HEK293 (cell line): ENCODE results near the gene TWSG1.
"Not testable (repeated sequence)": the region's sequence is repeated elsewhere in the genome, so short reads cannot be mapped to it uniquely, and the experiment has no call there.

Experiments
- CTCF ChIA-PET: fragments of 350-600 bp; formaldehyde crosslinking; extraction: SDS; loops from one replicate; lab custom pipeline; 2021; ENCODE audit warnings: antibody characterized with exemption; lab: Yijun Ruan, JAX
- POLR2A ChIA-PET: fragments of 300-600 bp; formaldehyde crosslinking; extraction: SDS; loops from one replicate; lab custom pipeline; 2020; ENCODE audit warnings: antibody characterized with exemption, inconsistent platforms; lab: Yijun Ruan, JAX
- H3K27ac ChIP-seq: fragments of 200-500 bp; sonication (Bioruptor generic); 2 replicates; pipeline ENCODE4 v1.5.1; 2014; ENCODE audit warnings: low read depth, low read length, control low read depth, inconsistent platforms; ENCODE audit errors: extremely low read depth
- H3K36me3 ChIP-seq, 2 experiments: fragments of 200-500 bp in 1 of 2; sonication (Bioruptor generic) in 1 of 2; 1 replicate in 1 of 2; 2 replicates in 1 of 2; pipeline ENCODE4 v1.5.1; 2014 to 2017; ENCODE audit warnings: inconsistent platforms in 2 of 2, low read length in 2 of 2; ENCODE audit not compliant: control insufficient read depth in 2 of 2, insufficient read depth in 1 of 2
- H3K4me1 ChIP-seq: fragments of 200-500 bp; sonication (Bioruptor generic); 2 replicates; pipeline ENCODE4 v1.5.1; 2014; ENCODE audit warnings: mild to moderate bottlenecking, low read length, inconsistent platforms; ENCODE audit not compliant: control insufficient read depth, insufficient read depth
- H3K4me3 ChIP-seq: 2 replicates; pipeline ENCODE4 v1.5.1; 2011; ENCODE audit warnings: low read depth, mild to moderate bottlenecking, control low read depth, low read length, moderate library complexity
- H3K9me3 ChIP-seq: fragments of 200-500 bp; sonication (Bioruptor generic); 2 replicates; pipeline ENCODE4 v1.5.1; 2014; ENCODE audit warnings: low read depth, low read length, inconsistent platforms; ENCODE audit not compliant: control insufficient read depth, insufficient read depth
- BCL11A ChIP-seq: fragments of 450-650 bp; formaldehyde crosslinking; IDR thresholded peaks from 2 replicates; pipeline ENCODE4 v1.5.1; 2016; ENCODE audit warnings: low read depth, missing biosample characterization, missing genetic modification characterization
- GFI1B ChIP-seq: fragments of 450-650 bp; formaldehyde crosslinking; IDR thresholded peaks from 2 replicates; pipeline ENCODE4 v1.5.1; 2016; ENCODE audit warnings: missing biosample characterization, missing genetic modification characterization
- GLIS2 ChIP-seq: fragments of 450-650 bp; formaldehyde crosslinking; IDR thresholded peaks from 2 replicates; pipeline ENCODE4 v1.5.1; 2016; ENCODE audit warnings: missing biosample characterization, missing genetic modification characterization
- KLF10 ChIP-seq: fragments of 450-650 bp; IDR thresholded peaks from 2 replicates; pipeline ENCODE4 v1.5.1; 2018; ENCODE audit warnings: missing biosample characterization, mild to moderate bottlenecking, missing genetic modification characterization
- MYNN ChIP-seq: fragments of 450-650 bp; formaldehyde crosslinking; IDR thresholded peaks from 2 replicates; pipeline ENCODE4 v1.5.1; 2016; ENCODE audit warnings: missing biosample characterization, missing genetic modification characterization, borderline replicate concordance
- ZBTB1 ChIP-seq: fragments of 450-650 bp; formaldehyde crosslinking; IDR thresholded peaks from 2 replicates; pipeline ENCODE4 v1.5.1; 2016; ENCODE audit warnings: missing biosample characterization, missing genetic modification characterization
- ZBTB21 ChIP-seq: fragments of 450-650 bp; formaldehyde crosslinking; IDR thresholded peaks from 2 replicates; pipeline ENCODE4 v1.5.1; 2017; ENCODE audit warnings: missing biosample characterization, missing genetic modification characterization
- ZNF10 ChIP-seq: fragments of 450-650 bp; formaldehyde crosslinking; IDR thresholded peaks from 2 replicates; pipeline ENCODE4 v1.5.1; 2017; ENCODE audit warnings: missing biosample characterization, missing genetic modification characterization
- ZNF132 ChIP-seq: fragments of 450-650 bp; formaldehyde crosslinking; IDR thresholded peaks from 2 replicates; pipeline ENCODE4 v1.5.1; 2017; ENCODE audit warnings: missing biosample characterization, missing genetic modification characterization, borderline replicate concordance
- ZNF16 ChIP-seq: fragments of 450-650 bp; formaldehyde crosslinking; IDR thresholded peaks from 2 replicates; pipeline ENCODE4 v1.5.1; 2016; ENCODE audit warnings: low read depth, missing biosample characterization, missing genetic modification characterization
- ZNF174 ChIP-seq: fragments of 450-650 bp; formaldehyde crosslinking; IDR thresholded peaks from 2 replicates; pipeline ENCODE4 v1.5.0; 2017; ENCODE audit warnings: missing biosample characterization, mild to moderate bottlenecking, missing genetic modification characterization
- ZNF248 ChIP-seq: fragments of 450-650 bp; formaldehyde crosslinking; IDR thresholded peaks from 2 replicates; pipeline ENCODE4 v1.5.1; 2017; ENCODE audit warnings: missing biosample characterization, missing genetic modification characterization
- ZNF335 ChIP-seq: fragments of 450-650 bp; formaldehyde crosslinking; conservative IDR thresholded peaks from 2 replicates; pipeline ENCODE4 v1.5.1; 2016; ENCODE audit warnings: missing biosample characterization, missing genetic modification characterization
- ZNF416 ChIP-seq: fragments of 450-650 bp; formaldehyde crosslinking; IDR thresholded peaks from 2 replicates; pipeline ENCODE4 v1.5.1; 2016; ENCODE audit warnings: missing biosample characterization, missing genetic modification characterization
- ZNF510 ChIP-seq: fragments of 450-650 bp; formaldehyde crosslinking; IDR thresholded peaks from 2 replicates; pipeline ENCODE4 v1.5.1; 2018; ENCODE audit warnings: mild to moderate bottlenecking, missing genetic modification characterization, missing biosample characterization; ENCODE audit not compliant: insufficient replicate concordance
- ZNF560 ChIP-seq: fragments of 450-650 bp; formaldehyde crosslinking; IDR thresholded peaks from 2 replicates; pipeline ENCODE4 v1.5.1; 2017; ENCODE audit warnings: missing biosample characterization, missing genetic modification characterization, borderline replicate concordance
- ZNF610 ChIP-seq: fragments of 450-650 bp; formaldehyde crosslinking; IDR thresholded peaks from 2 replicates; pipeline ENCODE4 v1.5.1; 2016; ENCODE audit warnings: missing biosample characterization, missing genetic modification characterization, borderline replicate concordance
- ZNF664 ChIP-seq: fragments of 450-650 bp; formaldehyde crosslinking; IDR thresholded peaks from 2 replicates; pipeline ENCODE4 v1.5.1; 2016; ENCODE audit warnings: missing biosample characterization, missing genetic modification characterization
- ZNF670 ChIP-seq: fragments of 450-650 bp; formaldehyde crosslinking; IDR thresholded peaks from 2 replicates; pipeline ENCODE4 v1.5.1; 2016; ENCODE audit warnings: missing biosample characterization, missing genetic modification characterization, low read depth
- ZNF677 ChIP-seq: fragments of 450-650 bp; IDR thresholded peaks from 2 replicates; pipeline ENCODE4 v1.5.0; 2018; ENCODE audit warnings: missing biosample characterization, mild to moderate bottlenecking, missing genetic modification characterization, moderate library complexity
- ZNF707 ChIP-seq: fragments of 450-650 bp; formaldehyde crosslinking; IDR thresholded peaks from 2 replicates; pipeline ENCODE4 v1.5.1; 2016; ENCODE audit warnings: missing biosample characterization, missing genetic modification characterization
- ZNF776 ChIP-seq: fragments of 450-650 bp; formaldehyde crosslinking; IDR thresholded peaks from 2 replicates; pipeline ENCODE4 v1.5.0; 2017; ENCODE audit warnings: missing biosample characterization, missing genetic modification characterization, borderline replicate concordance
- ZNF777 ChIP-seq: fragments of 450-650 bp; formaldehyde crosslinking; IDR thresholded peaks from 2 replicates; pipeline ENCODE4 v1.5.1; 2017; ENCODE audit warnings: missing biosample characterization, missing genetic modification characterization, borderline replicate concordance
- ZNF837 ChIP-seq: fragments of 450-650 bp; formaldehyde crosslinking; IDR thresholded peaks from 2 replicates; pipeline ENCODE4 v1.5.1; 2016; ENCODE audit warnings: missing biosample characterization, missing genetic modification characterization
- ZSCAN16 ChIP-seq: fragments of 450-650 bp; formaldehyde crosslinking; IDR thresholded peaks from 2 replicates; pipeline ENCODE4 v1.5.1; 2016; ENCODE audit warnings: missing biosample characterization, missing genetic modification characterization
- TF ChIP-seq, protein P1 (sequence below): fragments of 450-650 bp; formaldehyde crosslinking; IDR thresholded peaks from 2 replicates; pipeline ENCODE4 v1.5.1; 2016; ENCODE audit warnings: missing biosample characterization, missing genetic modification characterization

TWSG1 gene

DNA sequence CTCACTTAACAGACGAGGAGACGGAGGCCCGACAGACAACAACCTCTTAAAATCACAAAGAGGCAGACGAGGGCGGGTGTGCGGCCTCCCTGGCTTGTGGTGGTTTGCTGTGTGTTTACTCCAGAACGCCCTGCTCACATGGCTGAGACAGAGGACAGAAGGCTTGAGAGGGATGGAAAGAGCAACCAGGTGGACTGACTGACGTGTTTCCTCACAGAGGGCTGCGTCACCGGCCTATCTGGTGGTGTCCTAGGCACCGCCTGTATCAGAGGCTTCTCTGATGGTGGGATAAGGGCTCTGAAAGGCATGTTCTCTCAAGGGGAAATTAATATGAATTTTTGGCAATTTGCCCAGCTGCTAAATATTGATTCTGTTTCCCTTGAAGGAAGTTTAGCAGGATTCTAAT lies 93.7 kb downstream of the TWSG1 start:
- no peaks in the 10 kb centered on the region for H3K4me1 ChIP-seq
- no peaks in the 10 kb centered on the region for H3K9me3 ChIP-seq
- CTCF ChIA-PET, result interaction anchor here (0.7 kb wide), 1 partner anchor 67 kb away, joined by 3 read pairs; no protein-coding TSS in a partner anchor
- H3K27ac ChIP-seq, result no peak overlapping the region
- no peak for TF ChIP-seq KLF10 (tag by site-specific recombination)
- no peak for TF ChIP-seq ZBTB1 (tag by site-specific recombination)
- no peak for TF ChIP-seq ZNF664
- TF ChIP-seq ZNF677 (tag by site-specific recombination), result no peak
- TF ChIP-seq ZNF416 (tag by site-specific recombination), result no peak
- TF ChIP-seq, all 188 proteins: peak for 0
- no peak overlapping the region for H3K4me3 ChIP-seq
- no peaks in the 10 kb centered on the region for H3K36me3 ChIP-seq
- POLR2A ChIA-PET, result interaction anchor here (0.7 kb wide), 1 partner anchor 94 kb away, joined by 3 read pairs; the partner anchor contains the start of gene TWSG1

DNA sequence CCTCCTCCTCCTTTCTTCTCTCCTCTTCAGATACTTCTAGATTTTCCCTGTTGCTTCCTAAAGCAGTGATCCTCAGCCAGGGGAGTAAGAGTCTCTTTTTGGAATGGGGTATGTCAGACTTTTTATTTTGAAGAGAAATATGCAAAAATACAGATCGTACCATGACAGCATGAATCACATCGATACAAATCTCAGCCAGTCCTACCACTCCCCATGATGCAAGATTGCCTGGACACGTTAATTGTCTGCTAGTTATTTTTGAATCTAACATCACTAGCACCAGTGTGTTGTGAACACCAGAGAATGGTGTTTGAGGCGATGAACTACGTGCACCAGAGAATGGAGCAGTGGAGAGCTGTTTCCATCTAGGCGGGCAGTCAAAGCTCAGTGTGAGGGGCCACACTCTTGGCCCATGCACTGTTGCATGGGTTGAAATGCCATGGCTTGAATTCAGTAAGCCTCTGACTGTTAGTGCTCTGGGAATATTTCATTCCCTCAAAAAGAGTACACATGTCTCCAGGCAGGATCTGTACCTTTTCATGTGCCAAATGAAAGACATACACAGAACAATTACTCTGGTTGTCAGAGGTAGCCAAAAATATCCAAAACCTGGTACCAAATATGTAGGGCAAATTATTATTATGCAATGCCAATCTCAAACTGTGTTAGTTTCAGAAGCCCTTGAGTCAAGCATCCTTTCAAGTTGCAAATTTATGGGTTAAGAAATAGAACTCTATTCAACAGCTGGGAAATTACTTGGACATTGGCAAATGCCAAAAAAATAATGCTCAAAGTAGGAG lies 94.5 kb downstream of the TWSG1 start:
- H3K4me1 ChIP-seq, result no peaks in the 10 kb centered on the region
- POLR2A ChIA-PET, result no interaction called here
- H3K27ac ChIP-seq, result no peak overlapping the region
- H3K9me3 ChIP-seq, result no peaks in the 10 kb centered on the region
- no peaks in the 10 kb centered on the region for H3K36me3 ChIP-seq
- no peak overlapping the region for H3K4me3 ChIP-seq
- TF ChIP-seq ZNF16 (tag by site-specific recombination), result no peak
- no peak for TF ChIP-seq ZNF707
- TF ChIP-seq, protein P1, sequence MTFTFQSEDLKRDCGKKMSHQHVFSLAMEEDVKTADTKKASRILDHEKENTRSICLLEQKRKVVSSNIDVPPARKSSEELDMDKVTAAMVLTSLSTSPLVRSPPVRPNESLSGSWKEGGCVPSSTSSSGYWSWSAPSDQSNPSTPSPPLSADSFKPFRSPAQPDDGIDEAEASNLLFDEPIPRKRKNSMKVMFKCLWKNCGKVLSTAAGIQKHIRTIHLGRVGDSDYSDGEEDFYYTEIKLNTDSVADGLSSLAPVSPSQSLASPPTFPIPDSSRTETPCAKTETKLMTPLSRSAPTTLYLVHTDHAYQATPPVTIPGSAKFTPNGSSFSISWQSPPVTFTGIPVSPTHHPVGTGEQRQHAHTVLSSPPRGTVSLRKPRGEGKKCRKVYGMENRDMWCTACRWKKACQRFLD (tag by site-specific recombination), result no peak
- TF ChIP-seq ZNF132, result no peak
- no peak for TF ChIP-seq ZBTB21
- TF ChIP-seq, all 188 proteins: peak for 0
- CTCF ChIA-PET, result interaction anchor here (0.7 kb wide), 1 partner anchor 259 kb away, joined by 4 read pairs; no protein-coding TSS in a partner anchor

DNA sequence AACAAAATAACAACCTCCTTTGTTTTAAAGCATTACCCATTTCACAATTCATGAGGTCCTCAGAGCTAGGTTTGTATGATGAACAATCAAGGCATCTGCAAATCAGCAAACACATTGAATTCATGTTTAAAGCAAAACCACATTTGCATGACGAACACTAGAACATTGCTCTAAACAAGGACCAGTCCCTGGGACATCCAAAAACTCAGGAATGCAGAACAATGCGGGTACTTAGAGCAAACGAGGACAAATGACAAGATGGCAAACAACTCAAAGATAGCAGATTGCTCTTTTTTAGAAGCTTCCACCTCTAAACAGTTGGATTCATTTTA lies 95.1 kb downstream of the TWSG1 start:
- no peaks in the 10 kb centered on the region for H3K36me3 ChIP-seq
- H3K4me1 ChIP-seq, result no peaks in the 10 kb centered on the region
- CTCF ChIA-PET, result interaction anchor here (0.6 to 0.7 kb wide), 2 partner anchors 253 to 258 kb away, joined by 3 to 4 read pairs; no protein-coding TSS in a partner anchor
- no peak overlapping the region for H3K27ac ChIP-seq
- no peak overlapping the region for H3K4me3 ChIP-seq
- no peak for TF ChIP-seq ZNF10
- TF ChIP-seq GFI1B (tag by site-specific recombination), result no peak
- TF ChIP-seq ZNF510 (tag by site-specific recombination), result no peak
- TF ChIP-seq ZNF777 (tag by site-specific recombination), result no peak
- TF ChIP-seq ZSCAN16 (tag by site-specific recombination), result no peak
- no peak for TF ChIP-seq ZNF335 (tag by site-specific recombination)
- no peak for TF ChIP-seq MYNN
- TF ChIP-seq ZNF248 (tag by site-specific recombination), result no peak
- TF ChIP-seq BCL11A, result no peak
- no peak for TF ChIP-seq ZNF776 (tag by site-specific recombination)
- TF ChIP-seq ZNF174 (tag by site-specific recombination), result no peak
- TF ChIP-seq ZNF132, result no peak
- TF ChIP-seq ZNF670, result no peak
- TF ChIP-seq ZNF664, result no peak
- TF ChIP-seq ZNF610 (tag by site-specific recombination), result no peak
- TF ChIP-seq ZNF677 (tag by site-specific recombination), result no peak
- no peak for TF ChIP-seq ZNF560
- no peak for TF ChIP-seq ZNF416 (tag by site-specific recombination)
- no peak for TF ChIP-seq ZNF837
- no peak for TF ChIP-seq GLIS2 (tag by site-specific recombination)
- POLR2A ChIA-PET, result no interaction called here
- no peaks in the 10 kb centered on the region for H3K9me3 ChIP-seq

DNA sequence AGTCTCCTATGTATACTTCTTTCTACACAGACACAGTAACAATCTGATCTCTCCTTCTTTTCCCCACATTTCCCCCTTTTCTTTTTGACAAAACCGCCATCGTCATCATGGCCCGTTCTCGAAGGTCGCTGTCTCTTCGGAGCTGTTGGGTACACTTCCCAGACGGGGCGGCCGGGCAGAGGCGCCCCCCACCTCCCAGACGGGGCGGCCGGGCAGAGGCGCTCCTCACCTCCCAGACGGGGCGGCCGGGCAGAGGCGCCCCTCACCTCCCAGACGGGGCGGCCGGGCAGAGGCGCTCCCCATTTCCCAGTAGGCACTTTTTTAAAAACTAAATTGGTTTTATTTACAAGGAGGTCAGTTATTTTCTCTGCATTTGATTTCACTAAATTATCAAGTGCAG lies 95.7 kb downstream of the TWSG1 start:
- POLR2A ChIA-PET, H3K9me3 ChIP-seq, H3K36me3 ChIP-seq, H3K4me3 ChIP-seq, H3K27ac ChIP-seq, H3K4me1 ChIP-seq: not testable (repeated sequence)
- CTCF ChIA-PET, result interaction anchor here (0.6 kb wide), 1 partner anchor 252 kb away, joined by 3 read pairs; no protein-coding TSS in a partner anchor
